ENCODE measurements around the gene FAM72A. TPM values are rescaled to one million over a fixed set of nuclear protein-coding genes. Genes with fewer than 3 reads are reported as not detected.
"Not testable (repeated sequence)": the region's sequence is repeated elsewhere in the genome, so short reads cannot be mapped to it uniquely, and the experiment has no call there.

FAM72A gene
- total RNA-seq, 1 donor from 2014 or later, result 34.0 TPM

DNA sequence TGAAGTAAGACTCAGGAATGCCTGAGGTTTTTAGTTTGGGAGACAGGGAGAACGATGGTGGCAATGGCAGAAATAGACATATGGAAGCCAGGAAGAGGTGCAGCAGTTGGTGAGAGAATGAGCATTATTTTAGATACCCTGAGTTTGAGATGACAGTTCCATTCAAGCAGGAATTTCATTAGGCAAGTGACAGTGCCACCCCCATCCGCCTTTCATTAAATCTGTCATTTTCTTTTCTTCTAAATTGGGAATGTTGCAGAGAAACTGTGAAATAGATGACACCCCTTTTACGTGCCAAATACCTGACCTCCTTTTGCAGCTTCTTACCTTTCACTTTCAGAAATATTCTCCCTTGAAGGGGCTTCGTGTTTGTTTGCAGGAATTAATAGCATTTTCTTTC lies 22.7 kb upstream of the FAM72A start:
- H3K27me3 Mint-ChIP-seq (ENCODE audit: insufficient read depth); intact Hi-C loops (cut with micrococcal nuclease); H3K4me1 Mint-ChIP-seq (ENCODE audit: low read depth); H3K4me3 Mint-ChIP-seq; DNase-seq (ENCODE audit: low spot score); H3K27ac Mint-ChIP-seq; H3K36me3 Mint-ChIP-seq (ENCODE audit: low read depth); H3K9me3 Mint-ChIP-seq: not testable (repeated sequence)

GRCh38 chr1:206224190-206224776 lies 21.6 kb upstream of the FAM72A start:
- H3K4me1 Mint-ChIP-seq (ENCODE audit: low read depth); intact Hi-C loops (cut with micrococcal nuclease); H3K27me3 Mint-ChIP-seq (ENCODE audit: insufficient read depth); H3K9me3 Mint-ChIP-seq; DNase-seq (ENCODE audit: low spot score); H3K36me3 Mint-ChIP-seq (ENCODE audit: low read depth): not testable (repeated sequence)
- Mint-ChIP-seq H3K27ac (peak overlapping the region; percentile 70), H3K4me3 (peak overlapping the region; percentile 37)

DNA sequence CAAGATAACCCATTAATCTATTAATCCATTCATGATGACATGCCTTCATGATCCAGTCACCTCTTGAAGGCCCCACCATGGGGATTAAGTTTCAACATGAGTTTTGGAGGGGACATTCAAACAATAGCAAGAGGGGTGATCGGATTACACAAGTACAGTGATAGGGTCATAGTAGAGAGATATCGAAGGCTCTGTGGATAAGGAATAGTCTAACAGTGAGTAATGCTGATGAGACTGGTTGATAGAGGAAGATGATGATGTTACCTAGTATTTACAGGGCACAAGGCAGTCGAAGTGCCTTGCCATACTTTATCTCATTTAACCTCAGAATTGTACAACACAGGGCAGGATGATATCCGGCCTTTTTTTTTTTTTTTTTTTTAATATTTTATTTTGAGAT lies 18.9 kb upstream of the FAM72A start:
- H3K9me3 Mint-ChIP-seq; H3K4me1 Mint-ChIP-seq (ENCODE audit: low read depth); H3K27me3 Mint-ChIP-seq (ENCODE audit: insufficient read depth); DNase-seq (ENCODE audit: low spot score); H3K4me3 Mint-ChIP-seq; H3K27ac Mint-ChIP-seq; intact Hi-C loops (cut with micrococcal nuclease); H3K36me3 Mint-ChIP-seq (ENCODE audit: low read depth): not testable (repeated sequence)

DNA sequence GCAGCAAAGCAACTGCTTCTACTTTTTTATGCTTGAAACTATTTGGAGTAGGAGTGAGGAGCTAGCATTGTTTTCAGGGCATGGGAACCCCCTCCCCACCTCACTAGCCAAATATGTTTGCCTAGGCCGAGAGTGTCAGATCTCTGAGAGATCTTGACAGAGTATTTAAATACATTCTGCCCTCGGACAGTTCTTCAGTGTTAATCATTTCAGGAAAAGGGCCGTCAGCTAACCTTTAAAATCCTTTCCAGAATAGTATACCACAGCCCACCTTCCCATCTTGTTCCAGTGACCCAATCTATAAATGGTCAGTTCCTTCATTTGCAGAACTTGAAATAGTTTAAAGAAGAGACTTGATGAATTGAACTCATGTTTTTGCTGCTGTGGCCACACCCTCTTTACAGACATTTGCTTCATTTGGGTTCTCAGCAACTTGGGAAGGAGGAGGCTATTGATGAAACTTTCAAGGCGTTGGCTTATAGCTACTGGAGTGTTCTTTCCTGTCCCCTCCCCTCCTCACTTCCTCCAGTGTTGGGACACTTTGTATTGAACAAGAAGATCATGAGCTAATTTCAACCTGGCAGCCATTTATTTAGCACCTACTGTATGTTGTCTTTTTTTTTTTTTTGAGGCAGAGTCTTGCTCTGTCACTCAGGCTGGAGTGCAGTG lies 17.8 kb upstream of the FAM72A start:
- H3K4me3 Mint-ChIP-seq; H3K36me3 Mint-ChIP-seq (ENCODE audit: low read depth); H3K9me3 Mint-ChIP-seq; DNase-seq (ENCODE audit: low spot score); H3K27ac Mint-ChIP-seq; H3K4me1 Mint-ChIP-seq (ENCODE audit: low read depth); intact Hi-C loops (cut with micrococcal nuclease); H3K27me3 Mint-ChIP-seq (ENCODE audit: insufficient read depth): not testable (repeated sequence)

DNA sequence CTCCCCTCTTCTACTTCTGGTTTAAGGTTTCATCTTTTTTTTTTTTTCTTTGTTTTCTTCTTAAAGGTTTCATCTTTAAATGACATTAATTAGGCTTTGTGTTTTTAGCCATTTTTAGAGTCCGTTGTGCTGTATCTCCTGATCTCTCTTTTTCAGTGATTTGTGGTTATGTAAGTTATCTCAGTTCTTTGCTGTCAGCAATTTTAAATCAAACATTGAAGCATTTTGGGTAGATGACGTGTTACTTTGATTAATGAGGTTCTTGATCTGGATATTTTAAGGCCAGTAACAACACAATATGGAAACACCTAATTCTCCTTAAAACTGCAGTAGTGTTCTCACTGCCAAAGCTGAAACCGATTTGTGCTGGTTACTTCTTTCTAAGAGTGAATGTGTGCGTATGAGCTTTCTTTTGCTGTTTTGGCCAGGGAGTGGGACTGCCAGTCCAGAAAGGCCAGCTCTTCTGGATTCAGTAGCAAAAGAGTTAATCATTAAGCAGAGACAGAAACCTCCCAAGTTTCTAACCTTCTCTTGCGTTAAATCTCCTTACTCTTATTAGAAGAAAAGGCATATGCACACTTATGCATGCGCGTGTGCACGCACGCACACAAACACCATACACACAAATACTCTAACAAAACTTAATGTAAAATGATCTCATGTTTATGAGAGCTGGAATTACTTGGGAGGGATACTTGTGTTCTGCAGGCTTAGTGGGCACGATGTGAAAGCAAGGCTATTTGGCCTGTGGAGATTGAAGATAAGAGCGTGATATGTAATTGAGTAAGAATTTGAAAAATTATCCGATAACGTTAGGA lies 17.1 kb upstream of the FAM72A start:
- H3K9me3 Mint-ChIP-seq; intact Hi-C loops (cut with micrococcal nuclease); H3K4me1 Mint-ChIP-seq (ENCODE audit: low read depth); H3K27ac Mint-ChIP-seq; DNase-seq (ENCODE audit: low spot score); H3K4me3 Mint-ChIP-seq; H3K36me3 Mint-ChIP-seq (ENCODE audit: low read depth); H3K27me3 Mint-ChIP-seq (ENCODE audit: insufficient read depth): not testable (repeated sequence)

GRCh38 chr1:206218765-206219164 lies 16.1 kb upstream of the FAM72A start:
- H3K4me3 Mint-ChIP-seq; H3K27ac Mint-ChIP-seq; H3K4me1 Mint-ChIP-seq (ENCODE audit: low read depth); intact Hi-C loops (cut with micrococcal nuclease); H3K9me3 Mint-ChIP-seq; H3K36me3 Mint-ChIP-seq (ENCODE audit: low read depth); DNase-seq (ENCODE audit: low spot score); H3K27me3 Mint-ChIP-seq (ENCODE audit: insufficient read depth): not testable (repeated sequence)

DNA sequence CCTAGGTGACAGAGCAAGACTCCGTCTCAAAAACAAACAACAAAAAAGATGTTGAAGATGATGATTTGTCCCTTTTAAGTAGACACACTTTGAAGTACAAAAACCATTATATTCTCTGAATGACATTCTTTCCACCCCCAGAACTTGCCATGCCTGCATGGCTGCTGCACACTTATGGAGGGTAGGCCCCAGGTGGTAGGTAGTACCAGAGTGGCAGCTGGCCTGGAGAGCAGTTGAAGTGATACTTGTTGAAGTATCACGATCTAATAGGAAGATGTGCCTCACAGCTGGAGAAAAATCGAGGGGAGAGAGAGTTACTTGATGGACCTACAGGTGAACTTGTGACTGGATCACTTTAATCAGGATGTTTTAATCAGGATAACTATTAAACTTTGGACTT lies 15.6 kb upstream of the FAM72A start:
- H3K4me1 Mint-ChIP-seq (ENCODE audit: low read depth); H3K9me3 Mint-ChIP-seq; intact Hi-C loops (cut with micrococcal nuclease); H3K27me3 Mint-ChIP-seq (ENCODE audit: insufficient read depth); H3K4me3 Mint-ChIP-seq; H3K27ac Mint-ChIP-seq; H3K36me3 Mint-ChIP-seq (ENCODE audit: low read depth); DNase-seq (ENCODE audit: low spot score): not testable (repeated sequence)

DNA sequence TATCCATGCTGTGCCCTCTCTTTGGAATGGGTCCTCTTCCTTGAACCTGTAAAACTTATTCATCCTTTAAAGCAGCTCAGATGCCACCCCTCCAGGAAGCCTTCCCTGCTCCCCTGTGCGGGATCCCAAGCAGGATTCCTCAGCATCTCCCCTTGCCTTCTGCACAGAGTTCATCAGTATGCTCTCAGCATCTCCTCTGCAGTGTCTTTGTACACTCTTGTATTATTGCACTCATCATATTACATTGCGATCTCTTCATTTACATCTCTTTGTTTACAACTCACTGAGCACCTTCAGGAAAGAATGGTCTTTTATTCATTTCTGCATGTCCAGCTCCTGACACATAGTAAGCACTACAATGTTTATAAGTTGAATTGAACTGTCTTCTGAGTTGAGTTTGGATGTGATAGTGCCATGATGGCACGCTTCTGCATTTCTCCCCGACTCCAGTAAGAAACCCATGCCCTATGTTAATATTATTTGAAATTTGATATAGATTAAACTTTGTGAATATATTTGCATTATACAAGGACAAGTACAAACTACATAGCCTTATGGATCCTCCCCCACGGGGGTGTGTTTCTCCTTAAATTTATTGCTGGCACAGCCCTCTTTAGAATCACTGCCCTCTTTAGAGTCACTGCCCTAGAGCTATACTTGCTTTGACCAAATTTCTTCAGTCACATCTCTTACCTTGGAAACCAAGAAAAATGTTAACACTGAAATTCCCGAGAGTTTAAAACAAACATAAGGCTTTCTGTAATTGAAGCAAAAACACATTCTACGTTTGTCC lies 13.2 kb upstream of the FAM72A start:
- H3K4me1 Mint-ChIP-seq (ENCODE audit: low read depth); H3K36me3 Mint-ChIP-seq (ENCODE audit: low read depth); H3K27me3 Mint-ChIP-seq (ENCODE audit: insufficient read depth); H3K9me3 Mint-ChIP-seq; intact Hi-C loops (cut with micrococcal nuclease); H3K4me3 Mint-ChIP-seq; DNase-seq (ENCODE audit: low spot score); H3K27ac Mint-ChIP-seq: not testable (repeated sequence)

DNA sequence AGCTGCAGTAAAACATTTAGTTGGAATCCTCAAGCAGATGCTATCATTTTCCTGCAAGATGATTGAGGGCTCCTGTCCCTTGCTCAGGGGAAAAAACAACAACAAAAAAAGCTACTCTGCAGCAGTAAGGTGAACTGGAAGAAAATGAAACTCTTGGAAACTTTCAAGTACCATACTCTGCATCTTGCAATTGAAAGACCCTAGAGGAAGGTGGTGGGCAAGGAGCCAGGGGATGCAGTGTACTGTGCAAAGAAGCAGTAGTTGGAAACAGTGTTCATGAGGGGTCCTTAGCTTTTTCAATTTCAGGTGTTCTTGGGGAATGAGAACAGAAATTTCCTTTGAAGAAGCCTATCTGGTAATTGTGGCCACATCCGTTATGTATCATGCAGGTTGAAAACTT lies 8.2 kb upstream of the FAM72A start:
- H3K4me1 Mint-ChIP-seq (ENCODE audit: low read depth); DNase-seq (ENCODE audit: low spot score); H3K27ac Mint-ChIP-seq; H3K36me3 Mint-ChIP-seq (ENCODE audit: low read depth); H3K27me3 Mint-ChIP-seq (ENCODE audit: insufficient read depth); H3K4me3 Mint-ChIP-seq; intact Hi-C loops (cut with micrococcal nuclease); H3K9me3 Mint-ChIP-seq: not testable (repeated sequence)

DNA sequence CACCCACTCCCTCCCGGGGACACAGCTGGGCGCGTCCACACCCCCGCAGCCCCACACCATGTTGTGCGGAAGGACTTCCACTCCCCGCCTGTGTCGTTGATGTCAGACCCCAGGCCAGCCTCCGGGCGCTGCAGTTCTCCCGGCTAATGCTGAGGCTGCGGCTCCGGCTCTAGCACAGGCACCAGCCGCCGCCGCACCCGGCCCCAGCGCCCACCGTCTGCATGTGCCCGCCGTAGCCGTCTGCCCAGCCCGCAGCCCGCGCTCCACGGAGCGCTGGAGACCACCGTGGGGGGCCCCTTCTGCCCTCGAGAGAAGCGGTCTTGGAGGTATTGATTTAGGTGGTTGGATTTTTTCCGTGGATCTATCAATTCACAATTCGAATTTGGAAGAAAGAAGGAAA lies 2.9 kb upstream of the FAM72A start:
- H3K27me3 Mint-ChIP-seq (ENCODE audit: insufficient read depth); DNase-seq (ENCODE audit: low spot score); H3K9me3 Mint-ChIP-seq; H3K4me3 Mint-ChIP-seq; H3K4me1 Mint-ChIP-seq (ENCODE audit: low read depth); H3K27ac Mint-ChIP-seq; intact Hi-C loops (cut with micrococcal nuclease); H3K36me3 Mint-ChIP-seq (ENCODE audit: low read depth): not testable (repeated sequence)

GRCh38 chr1:206204871-206205270 lies 2.2 kb upstream of the FAM72A start:
- DNase-seq (ENCODE audit: low spot score), result peak; percentile 2
- H3K27me3 Mint-ChIP-seq (ENCODE audit: insufficient read depth); intact Hi-C loops (cut with micrococcal nuclease); H3K36me3 Mint-ChIP-seq (ENCODE audit: low read depth); H3K9me3 Mint-ChIP-seq; H3K4me1 Mint-ChIP-seq (ENCODE audit: low read depth): not testable (repeated sequence)
- peak overlapping the region; percentile 92 for H3K4me3 Mint-ChIP-seq
- peak overlapping the region; percentile 92 for H3K27ac Mint-ChIP-seq

DNA sequence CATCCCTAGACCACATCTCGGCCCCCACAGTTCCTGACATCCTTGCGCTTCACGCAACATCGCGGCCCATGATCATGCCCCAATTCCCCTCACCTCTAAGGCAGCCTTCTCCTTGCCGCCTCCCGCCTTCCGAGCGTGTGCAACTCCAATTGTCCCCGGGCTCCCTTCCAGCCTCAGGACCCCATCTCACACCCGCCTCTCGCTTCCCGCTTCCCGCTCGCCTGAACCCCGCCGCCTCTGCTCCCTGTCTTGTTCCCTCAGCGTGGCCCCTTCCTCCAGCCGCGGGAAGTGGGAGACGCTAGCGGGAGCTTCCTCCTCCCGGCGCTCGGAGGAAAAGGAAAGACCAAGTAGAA lies 1.5 kb upstream of the FAM72A start:
- H3K4me1 Mint-ChIP-seq (ENCODE audit: low read depth); H3K9me3 Mint-ChIP-seq; H3K27ac Mint-ChIP-seq; H3K36me3 Mint-ChIP-seq (ENCODE audit: low read depth); DNase-seq (ENCODE audit: low spot score); H3K27me3 Mint-ChIP-seq (ENCODE audit: insufficient read depth); intact Hi-C loops (cut with micrococcal nuclease): not testable (repeated sequence)
- peak overlapping the region; percentile 70 for H3K4me3 Mint-ChIP-seq
